Stomach (tissue), 9 donors: ENCODE results near the gene RAB31. TPM values are rescaled to one million over a fixed set of nuclear protein-coding genes. Genes with fewer than 3 reads are reported as not detected.

Experiments used
- DNase-seq, 2 donors: peaks; one replicate each; pipeline versions ENCODE4 v3.0.0 to v3.0.0-alpha.2; 2013 to 2019
- H3K27ac ChIP-seq, 5 donors: fragments of 200-600 bp in 4 of 5; sonication (generic) in 4 of 5; one replicate each; pipeline ENCODE4 v1.5.1; 2013 to 2019; ENCODE audit warnings: mild to moderate bottlenecking in 1 of 5, moderate library complexity in 1 of 5
- H3K27me3 ChIP-seq, 3 donors: fragments of 200-600 bp; sonication (generic); one replicate each; pipeline ENCODE4 v1.5.1; 2017 to 2019; ENCODE audit warnings: mixed run types in 1 of 3
- H3K36me3 ChIP-seq, 4 donors: fragments of 200-600 bp; sonication (generic); 1 replicate in 3 of 4; 2 replicates in 1 of 4; pipeline ENCODE4 v1.5.1; 2016 to 2019
- H3K4me1 ChIP-seq, 4 donors: fragments of 200-600 bp; sonication (generic); one replicate each; pipeline ENCODE4 v1.5.1; 2016 to 2019
- H3K4me3 ChIP-seq, 4 donors: fragments of 200-600 bp; sonication (generic) in 3 of 4; one replicate each; pipeline ENCODE4 v1.5.1; 2016 to 2019; ENCODE audit warnings: mild to moderate bottlenecking in 1 of 4
- H3K9me3 ChIP-seq, 4 donors: fragments of 200-600 bp; sonication (generic); one replicate each; pipeline ENCODE4 v1.5.1; 2016 to 2019
- CTCF ChIP-seq, 7 experiments: fragments of 450-650 bp in 4 of 7; fragments of 200-600 bp in 3 of 7; sonication (generic) in 3 of 7; IDR thresholded peaks; one replicate each; pipeline ENCODE4 v1.5.1; 2016 to 2019; ENCODE audit warnings: antibody characterized with exemption in 7 of 7, control low read depth in 2 of 7, mild to moderate bottlenecking in 1 of 7
- EP300 ChIP-seq: sonication (generic); formaldehyde crosslinking; IDR thresholded peaks from one replicate; pipeline ENCODE4 v1.6.1; 2017; ENCODE audit warnings: antibody characterized with exemption
- POLR2A ChIP-seq, 4 donors: fragments of 450-650 bp; IDR thresholded peaks; one replicate each; pipeline ENCODE4 v1.6.1; 2016; ENCODE audit warnings: antibody characterized with exemption in 4 of 4, control low read depth in 2 of 4, mild to moderate bottlenecking in 1 of 4, moderate library complexity in 1 of 4
- POLR2AphosphoS5 ChIP-seq, 3 donors: sonication (generic); formaldehyde crosslinking; IDR thresholded peaks; one replicate each; pipeline ENCODE4 v1.6.1; 2016; ENCODE audit warnings: antibody characterized with exemption in 3 of 3
- WGBS, 5 donors: extraction: QIAGEN DNeasy Blood & Tissue Kit in 3 of 5; methylation state at CpG; one replicate each; pipeline versions ENCODE4 v1.1.5 to v1.1.7; 2013 to 2018; 5-methylcytosine and 5-hydroxymethylcytosine counted together
- intact Hi-C: fragments of 100-400 bp; cut with DNase I; formaldehyde crosslinking; loops from one replicate; pipeline ENCODE4 v1.15.1; 2023; ENCODE audit warnings: low total_unique reads
- polyA plus RNA-seq, 3 donors: library from polyadenylated mRNA; stranded (reverse); fragments of 200-250 nt; gene quantifications; one replicate each; pipeline ENCODE4 v1.2.3, GENCODE V29; 2013
- total RNA-seq, 5 donors: library from RNA; depleted of rRNA; stranded (reverse); fragments of >200 nt; gene quantifications; one replicate each; pipeline versions ENCODE4 v1.1.0 to v1.2.3, GENCODE V29; 2014 to 2016
- donor health status: healthy with polysubstance abuse.
- donor health status: Bipolar disorder and iron deficiency.
- donor health status: healthy.

Gene RAB31
- total and polyA plus RNA-seq, 8 donors, result 10.1 to 65.5 (median 36.8) TPM

- H3K36me3 ChIP-seq, result no peaks in the 10 kb centered on the region
- no peak overlapping the region for H3K4me3 ChIP-seq
- TF ChIP-seq POLR2A (IDR thresholded peaks at IDR 0.05) (no peak), CTCF (IDR thresholded peaks at IDR 0.05) (no peak), POLR2AphosphoS5 (IDR thresholded peaks at IDR 0.05) (no peak), EP300 (no peak)
- intact Hi-C loops, result no loop called here
- H3K27me3 ChIP-seq, result no peaks in the 10 kb centered on the region
- no peaks in the 10 kb centered on the region for H3K9me3 ChIP-seq
- 79 to 91% (median 84%) methylated on average over 3 of the region's 3 CpGs for WGBS, 5 donors
- H3K4me1 ChIP-seq, result no peaks in the 10 kb centered on the region
- no peak overlapping the region for H3K27ac ChIP-seq
- DNase-seq, result no peak
Measured at GRCh38 chr18:9665314-9665713, 42.8 kb upstream of the RAB31 start.

GRCh38 chr18:9666548-9666947 lies 41.6 kb upstream of the RAB31 start:
- intact Hi-C loops, result no loop called here
- no peaks in the 10 kb centered on the region for H3K9me3 ChIP-seq
- no peak for DNase-seq
- H3K36me3 ChIP-seq, result no peaks in the 10 kb centered on the region
- H3K4me3 ChIP-seq, result no peak overlapping the region
- H3K27ac ChIP-seq, result no peak overlapping the region
- 89 to 95% (median 94%) methylated on average over 3 of the region's 3 CpGs for WGBS, 5 donors
- H3K27me3 ChIP-seq, result no peaks in the 10 kb centered on the region
- H3K4me1 ChIP-seq, result no peaks in the 10 kb centered on the region
- TF ChIP-seq POLR2AphosphoS5 (IDR thresholded peaks at IDR 0.05) (no peak), CTCF (IDR thresholded peaks at IDR 0.05) (no peak), EP300 (no peak), POLR2A (IDR thresholded peaks at IDR 0.05) (no peak)

- no peak for DNase-seq
- no peak overlapping the region for H3K4me3 ChIP-seq
- TF ChIP-seq POLR2A (IDR thresholded peaks at IDR 0.05), result no peak
- no peak for TF ChIP-seq CTCF (IDR thresholded peaks at IDR 0.05)
- TF ChIP-seq EP300, result no peak
- no peak for TF ChIP-seq POLR2AphosphoS5 (IDR thresholded peaks at IDR 0.05)
- H3K36me3 ChIP-seq, result no peaks in the 10 kb centered on the region
- 92 to 100% (median 96%) methylated on average over 3 of the region's 3 CpGs for WGBS, 5 donors
- intact Hi-C loops, result no loop called here
- no peaks in the 10 kb centered on the region for H3K27me3 ChIP-seq
- peaks cover 0 to 14% (median 7%) of the 10 kb centered on the region in 4 donors for H3K4me1 ChIP-seq
- H3K9me3 ChIP-seq, result no peaks in the 10 kb centered on the region
- no peak overlapping the region for H3K27ac ChIP-seq
Measured at GRCh38 chr18:9669016-9669415, 39.1 kb upstream of the RAB31 start.

- H3K27me3 ChIP-seq, result no peaks in the 10 kb centered on the region
- 82 to 91% (median 90%) methylated on average over 7 of the region's 7 CpGs for WGBS, 5 donors
- no peak for DNase-seq
- no peak overlapping the region for H3K27ac ChIP-seq
- H3K4me3 ChIP-seq, result no peak overlapping the region
- H3K4me1 ChIP-seq, result peaks cover 0 to 19% (median 7%) of the 10 kb centered on the region in 4 donors
- TF ChIP-seq CTCF (IDR thresholded peaks at IDR 0.05), result no peak
- TF ChIP-seq POLR2A (IDR thresholded peaks at IDR 0.05), result no peak
- no peak for TF ChIP-seq EP300
- TF ChIP-seq POLR2AphosphoS5 (IDR thresholded peaks at IDR 0.05), result no peak
- H3K9me3 ChIP-seq, result no peaks in the 10 kb centered on the region
- intact Hi-C loops, result no loop called here
- no peaks in the 10 kb centered on the region for H3K36me3 ChIP-seq
Measured at GRCh38 chr18:9671214-9671613, 36.9 kb upstream of the RAB31 start.
